ENCODE data around the gene KIF5A. TPM values are rescaled to one million over a fixed set of nuclear protein-coding genes. Genes with fewer than 3 reads are reported as not detected.
A peak's percentile ranks its signal among the peaks of the same experiment; 100 is the strongest.

KIF5A gene
- total and polyA plus RNA-seq, 2 of the 4 experiments (the other 2 are of a cell fraction) = 0.15 to 0.18 TPM

DNA sequence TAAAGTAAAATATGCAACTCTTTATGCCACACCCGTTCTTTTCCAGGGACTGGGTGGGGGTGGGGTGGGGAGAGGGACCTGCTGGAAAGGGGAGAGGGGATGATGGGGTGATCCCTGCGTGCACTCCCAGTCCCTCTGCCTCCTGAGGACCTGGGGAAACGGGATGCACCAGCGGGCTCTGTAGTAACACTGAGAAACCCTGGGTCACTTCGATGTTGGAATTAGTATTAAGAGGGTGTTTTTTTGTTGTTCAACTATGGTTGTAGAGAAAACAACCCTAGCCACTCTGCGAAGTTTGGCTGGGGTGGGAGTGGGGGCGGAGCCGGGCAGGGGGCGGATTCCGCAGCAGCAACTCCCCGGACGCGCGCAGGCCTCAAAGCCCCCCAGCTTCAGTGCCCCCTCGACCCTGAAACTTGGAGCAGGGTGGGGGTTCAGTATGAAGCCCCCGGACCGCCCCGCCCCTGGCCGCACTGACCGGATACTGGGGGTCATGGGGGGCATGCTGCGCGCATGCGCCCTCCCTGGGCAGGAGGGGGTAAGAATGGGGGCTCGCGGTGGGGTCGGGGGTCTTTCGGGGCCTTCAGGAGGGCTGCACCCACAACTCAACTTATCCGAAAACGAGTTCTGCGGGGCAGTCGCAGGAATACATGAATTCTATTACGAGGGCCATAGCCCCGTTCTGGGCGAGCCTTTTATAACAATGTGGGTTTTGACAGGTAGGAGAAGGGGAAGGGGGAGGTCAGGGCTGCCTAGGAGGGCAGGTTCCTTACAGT, 60.1 kb downstream of the KIF5A start (continued):
- TF ChIP-seq MAFK (IDR thresholded peaks at IDR 0.05; ENCODE audit: low read depth, low read length) = no peak
- TF ChIP-seq CHD1 (IDR thresholded peaks at IDR 0.05; ENCODE audit: low read depth, low read length) = no peak

DNA sequence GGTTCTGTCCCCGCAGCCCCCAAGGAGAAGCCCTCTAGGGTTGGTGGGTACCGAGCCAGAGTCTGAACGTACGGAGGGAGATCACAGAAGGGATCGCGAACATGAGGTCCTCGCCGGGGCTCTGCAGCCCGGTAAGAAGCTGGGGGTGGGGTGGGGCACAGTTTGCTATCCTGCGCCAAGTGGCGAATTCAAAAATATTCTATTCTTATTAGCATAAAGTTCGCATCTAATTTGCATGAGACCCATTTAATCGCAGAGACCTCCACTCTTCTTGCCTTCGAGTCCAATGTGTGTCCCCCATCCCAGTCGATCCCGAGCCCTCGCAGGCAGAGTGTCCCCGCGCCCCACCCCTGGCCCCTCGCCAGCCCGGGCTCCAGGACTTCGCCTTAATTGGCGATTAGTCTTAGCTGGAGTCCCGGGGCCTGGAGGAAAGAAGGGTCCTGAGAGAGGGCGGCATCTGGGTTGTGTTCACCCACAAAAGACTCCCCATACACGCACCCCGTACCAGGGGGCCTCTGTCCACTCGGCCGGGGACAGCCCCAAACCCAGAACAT, 60.8 kb downstream of the KIF5A start:
- no peaks in the 10 kb centered on the region for H4K20me1 ChIP-seq (ENCODE audit: insufficient read depth, low read length)
- H3K9me3 ChIP-seq (ENCODE audit: control insufficient read depth, insufficient read depth, low read length) = no peaks in the 10 kb centered on the region
- 0 out of 2 replicates have a peak overlapping the region, but pooled peaks have one; percentile 15 for H3K23ac ChIP-seq (ENCODE audit: low read depth, low read length)
- peaks cover 2 to 19% of the 10 kb centered on the region in 2 experiments for H3K79me1 ChIP-seq (ENCODE audit: low read depth in 1 of 2, low read length in 2 of 2)
- peak overlapping the region; percentile 89 for H2AK9ac ChIP-seq (replicated peaks; ENCODE audit: low read depth, low read length, poor library complexity)
- H3K18ac ChIP-seq (ENCODE audit: low read depth, low read length) = peak overlapping the region; percentile 93
- no peak for ATAC-seq (ENCODE audit: low read depth)
- H2BK15ac ChIP-seq (ENCODE audit: low read depth, low read length) = no peak overlapping the region; the same call in 2 of the 3 replicates
- H3K14ac ChIP-seq (replicated peaks; ENCODE audit: low read depth, low read length) = peak overlapping the region; percentile 88
- H3K27me3 ChIP-seq (ENCODE audit: control insufficient read depth, insufficient read depth, low read length) = no peaks in the 10 kb centered on the region
- H3K9me1 ChIP-seq (ENCODE audit: insufficient read depth, low read length) = peaks cover 11% of the 10 kb centered on the region; the same call in 1 of the 2 replicates
- H4K5ac ChIP-seq (ENCODE audit: low read depth, low read length) = peak overlapping the region; percentile 99
- H3K4me3 ChIP-seq (ENCODE audit: insufficient read depth, low read depth, low read length) = peak overlapping the region; percentile 79
- BruUV-seq (replicated peaks) = no TSS peak
- H2BK20ac ChIP-seq (ENCODE audit: low read depth, low read length) = no peak overlapping the region
- ChIA-PET POLR2A (ENCODE audit: unreplicated experiment) (interaction anchor here (0.6 kb wide), 1 partner anchor 11 kb away, joined by 3 read pairs; no protein-coding TSS in a partner anchor), CTCF (interaction anchor here (1.5 kb wide), 1 partner anchor 27 kb away, joined by 3 read pairs; no protein-coding TSS in a partner anchor)
- no peak overlapping the region for H3K56ac ChIP-seq (ENCODE audit: extremely low read depth, insufficient read depth, low read length)
- peak overlapping the region; percentile 75 for H2AK5ac ChIP-seq (ENCODE audit: low read depth, low read length)
- H3K4ac ChIP-seq (ENCODE audit: low read depth, low read length) = peak overlapping the region; percentile 91
- H3K36me3 ChIP-seq (ENCODE audit: control insufficient read depth, insufficient read depth, low read length) = peaks cover 28% of the 10 kb centered on the region
- intact Hi-C loops (cut with micrococcal nuclease) = no loop called here
- H2BK5ac ChIP-seq (ENCODE audit: low read depth, low read length, poor library complexity, severe bottlenecking) = peak overlapping the region; percentile 49
- H2AFZ ChIP-seq (replicated peaks; ENCODE audit: low read length, poor library complexity) = peak overlapping the region; percentile 92
- WGBS, 2 experiments (ENCODE audit: extremely low coverage in 2 of 2, insufficient read length in 1 of 2) = 10% methylated on average over 2 of the region's 29 CpGs; no CpG with 5 or more reads in 1 of the 2 experiments
- DNase-seq = no peak
- H4K8ac ChIP-seq (ENCODE audit: low read depth in 2 of 2, low read length in 2 of 2) = peak overlapping the region; percentile 93 to 97; a peak in 3 of 4 replicates
- dilution Hi-C loops (cut with HindIII; ENCODE audit: low sequenced_read_pairs, unreplicated experiment) = no loop called here
- H4K91ac ChIP-seq (ENCODE audit: insufficient read depth, low read depth, low read length) = peak overlapping the region; percentile 72
- peak overlapping the region; percentile 71 for H3K9ac ChIP-seq (ENCODE audit: low read depth, low read length)
- peak overlapping the region; percentile 73 for H2BK120ac ChIP-seq (ENCODE audit: low read depth, low read length)
- H3K4me2 ChIP-seq (ENCODE audit: low read depth, low read length) = peak overlapping the region; percentile 94
- peaks cover 4% of the 10 kb centered on the region for H3K4me1 ChIP-seq (ENCODE audit: control insufficient read depth, insufficient read depth, low read length)
- peak overlapping the region; percentile 85 for H3K27ac ChIP-seq (ENCODE audit: insufficient read depth, low read length)
- in situ Hi-C loops (cut with MboI; ENCODE audit: low sequenced_read_pairs) = no loop called here
- TF ChIP-seq POLR2A (IDR thresholded peaks at IDR 0.05; ENCODE audit: low read depth, low read length) (no peak), CHD1 (IDR thresholded peaks at IDR 0.05; ENCODE audit: low read depth, low read length) (no peak), BHLHE40 (IDR thresholded peaks at IDR 0.05; ENCODE audit: low read depth, low read length) (no peak), CEBPB (IDR thresholded peaks at IDR 0.05; ENCODE audit: low read depth, low read length) (no peak), MAZ (IDR thresholded peaks at IDR 0.05; ENCODE audit: borderline replicate concordance, low read depth, low read length) (no peak), MAFK (IDR thresholded peaks at IDR 0.05; ENCODE audit: low read depth, low read length) (no peak), SMC3 (IDR thresholded peaks at IDR 0.05; ENCODE audit: low read depth, low read length) (no peak), FOS (IDR thresholded peaks at IDR 0.05; ENCODE audit: low read depth, low read length) (no peak), RAD21 (IDR thresholded peaks at IDR 0.05; ENCODE audit: low read length) (no peak), MXI1 (IDR thresholded peaks at IDR 0.05; ENCODE audit: borderline replicate concordance, low read depth, low read length) (no peak), RFX5 (IDR thresholded peaks at IDR 0.05; ENCODE audit: low read depth, low read length) (no peak)
- TF ChIP-seq, protein P1, sequence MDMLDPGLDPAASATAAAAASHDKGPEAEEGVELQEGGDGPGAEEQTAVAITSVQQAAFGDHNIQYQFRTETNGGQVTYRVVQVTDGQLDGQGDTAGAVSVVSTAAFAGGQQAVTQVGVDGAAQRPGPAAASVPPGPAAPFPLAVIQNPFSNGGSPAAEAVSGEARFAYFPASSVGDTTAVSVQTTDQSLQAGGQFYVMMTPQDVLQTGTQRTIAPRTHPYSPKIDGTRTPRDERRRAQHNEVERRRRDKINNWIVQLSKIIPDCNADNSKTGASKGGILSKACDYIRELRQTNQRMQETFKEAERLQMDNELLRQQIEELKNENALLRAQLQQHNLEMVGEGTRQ (IDR thresholded peaks at IDR 0.05; ENCODE audit: low read depth, low read length) = no peak
- TF ChIP-seq, protein P2, sequence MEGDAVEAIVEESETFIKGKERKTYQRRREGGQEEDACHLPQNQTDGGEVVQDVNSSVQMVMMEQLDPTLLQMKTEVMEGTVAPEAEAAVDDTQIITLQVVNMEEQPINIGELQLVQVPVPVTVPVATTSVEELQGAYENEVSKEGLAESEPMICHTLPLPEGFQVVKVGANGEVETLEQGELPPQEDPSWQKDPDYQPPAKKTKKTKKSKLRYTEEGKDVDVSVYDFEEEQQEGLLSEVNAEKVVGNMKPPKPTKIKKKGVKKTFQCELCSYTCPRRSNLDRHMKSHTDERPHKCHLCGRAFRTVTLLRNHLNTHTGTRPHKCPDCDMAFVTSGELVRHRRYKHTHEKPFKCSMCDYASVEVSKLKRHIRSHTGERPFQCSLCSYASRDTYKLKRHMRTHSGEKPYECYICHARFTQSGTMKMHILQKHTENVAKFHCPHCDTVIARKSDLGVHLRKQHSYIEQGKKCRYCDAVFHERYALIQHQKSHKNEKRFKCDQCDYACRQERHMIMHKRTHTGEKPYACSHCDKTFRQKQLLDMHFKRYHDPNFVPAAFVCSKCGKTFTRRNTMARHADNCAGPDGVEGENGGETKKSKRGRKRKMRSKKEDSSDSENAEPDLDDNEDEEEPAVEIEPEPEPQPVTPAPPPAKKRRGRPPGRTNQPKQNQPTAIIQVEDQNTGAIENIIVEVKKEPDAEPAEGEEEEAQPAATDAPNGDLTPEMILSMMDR (conservative IDR thresholded peaks at IDR 0.05; ENCODE audit: low read depth, low read length) = no peak
